Stimulated activated CD4-positive, alpha-beta T cell treated with anti-CD3 and anti-CD28 coated beads, Interleukin-4, amount 100 ng/mL, for 24 hours (primary cell): ENCODE data around the gene CTBP2.

ENCODE experiments used
- DNase-seq: peaks from one replicate; pipeline ENCODE4 v3.0.0-alpha.2; 2020

Gene CTBP2

GRCh38 chr10:124955243-124955642 is 205.1 kb downstream of the CTBP2 start:
- no peak for DNase-seq

- no peak for DNase-seq
Measured at GRCh38 chr10:124953421-124953820, 206.9 kb downstream of the CTBP2 start.

- DNase-seq, result no peak
Measured at GRCh38 chr10:124952123-124952522, 208.2 kb downstream of the CTBP2 start.

- no peak for DNase-seq
Measured at GRCh38 chr10:124949543-124949942, 210.8 kb downstream of the CTBP2 start.

- no peak for DNase-seq
Measured at GRCh38 chr10:124946945-124947344, 213.4 kb downstream of the CTBP2 start.

- no peak for DNase-seq
Measured at GRCh38 chr10:124944982-124945381, 215.4 kb downstream of the CTBP2 start.

GRCh38 chr10:124943301-124944092 is 216.9 kb downstream of the CTBP2 start:
- no peak for DNase-seq

GRCh38 chr10:124942317-124943169 is 217.8 kb downstream of the CTBP2 start:
- DNase-seq, result no peak

GRCh38 chr10:124941823-124942222 is 218.5 kb downstream of the CTBP2 start, which contains the start of gene ZRANB1:
ZRANB1 (plus strand) TSS chr10:124942123; CDS start chr10:124942494, 371 bp downstream.
- no peak for DNase-seq

- DNase-seq, result no peak
Measured at GRCh38 chr10:124939290-124939689, 221.1 kb downstream of the CTBP2 start.

- DNase-seq, result no peak
Measured at GRCh38 chr10:124936813-124937212, 223.6 kb downstream of the CTBP2 start.

- peak; percentile 11 for DNase-seq
Measured at GRCh38 chr10:124935946-124936345, 224.4 kb downstream of the CTBP2 start.
